GM19397 (cell line): ENCODE results near the gene NDRG3.
"Not testable (repeated sequence)": the region's sequence is repeated elsewhere in the genome, so short reads cannot be mapped to it uniquely, and the experiment has no call there.

ENCODE experiments used
- ATAC-seq: cut with Tn5 transposase; IDR thresholded peaks from one replicate; pipeline ENCODE4 v1.9.1; 2021; ENCODE audit warnings: mild to moderate bottlenecking, moderate library complexity; ENCODE audit not compliant: unreplicated experiment

Gene NDRG3

DNA sequence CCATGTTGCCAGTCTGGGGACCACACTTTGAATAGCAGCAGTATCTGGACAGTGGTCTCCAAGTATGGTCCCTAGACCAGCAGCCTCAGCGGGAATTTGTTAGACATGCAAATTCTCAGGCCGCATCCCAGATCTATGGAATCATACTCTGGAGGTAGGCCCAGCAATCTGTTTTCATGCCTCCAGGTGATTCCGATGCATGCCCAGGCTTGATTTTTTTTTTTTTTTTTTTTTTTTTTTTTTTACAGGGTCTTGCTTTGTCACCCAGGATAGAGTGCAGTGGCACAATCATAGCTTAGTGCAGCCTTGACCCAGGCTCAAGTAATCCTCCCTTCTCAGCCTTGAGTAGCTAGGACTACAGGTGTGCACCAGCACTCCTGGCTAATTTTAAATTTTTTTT lies 99.2 kb downstream of the NDRG3 start:
- ATAC-seq: no peak

DNA sequence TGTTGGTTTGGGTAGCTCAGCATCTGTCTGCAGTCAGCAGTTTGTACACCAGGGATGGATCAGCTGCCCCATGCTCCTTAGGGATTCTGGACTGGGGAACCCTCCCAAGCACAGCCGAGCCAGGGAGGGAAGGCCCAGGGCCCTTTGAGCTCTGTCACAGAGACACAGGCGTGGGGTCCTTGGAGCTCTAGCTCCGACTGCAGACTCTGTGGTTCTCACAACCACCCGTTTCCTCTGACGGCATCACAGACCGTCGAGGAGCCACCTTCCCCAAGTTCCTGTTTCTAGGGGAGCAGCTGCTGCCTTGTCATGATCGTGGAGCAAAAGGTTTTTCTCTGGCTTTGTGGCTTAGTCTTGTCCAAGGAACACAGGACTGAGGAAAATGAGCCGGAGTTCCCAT lies 99.9 kb downstream of the NDRG3 start, which contains the start of gene SLA2:
SLA2 (minus strand) TSS at position 199 of the 400 bp plus-strand sequence. CDS start 4,861 bp downstream, outside the sequence.
- ATAC-seq: no peak

DNA sequence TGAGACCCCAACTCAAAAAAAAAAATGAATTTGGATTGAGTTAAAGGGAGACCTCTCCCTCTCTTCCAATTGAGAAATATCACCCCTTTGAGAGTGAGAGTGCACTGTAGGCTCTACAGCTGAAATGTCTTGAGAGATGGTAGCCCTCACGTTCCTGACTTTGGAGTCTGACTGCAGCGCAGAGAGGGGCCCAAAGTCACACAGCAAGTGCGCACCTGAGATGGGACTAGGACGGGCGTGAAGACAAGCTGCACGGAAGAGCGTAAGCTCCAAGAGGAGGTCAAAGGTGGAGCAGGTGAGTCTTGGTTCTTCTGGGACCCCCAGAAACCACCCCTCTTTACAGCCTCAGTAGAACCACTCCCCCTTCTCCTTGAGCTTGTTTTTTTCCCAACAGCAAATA lies 100.5 kb downstream of the NDRG3 start:
- ATAC-seq: no peak

DNA sequence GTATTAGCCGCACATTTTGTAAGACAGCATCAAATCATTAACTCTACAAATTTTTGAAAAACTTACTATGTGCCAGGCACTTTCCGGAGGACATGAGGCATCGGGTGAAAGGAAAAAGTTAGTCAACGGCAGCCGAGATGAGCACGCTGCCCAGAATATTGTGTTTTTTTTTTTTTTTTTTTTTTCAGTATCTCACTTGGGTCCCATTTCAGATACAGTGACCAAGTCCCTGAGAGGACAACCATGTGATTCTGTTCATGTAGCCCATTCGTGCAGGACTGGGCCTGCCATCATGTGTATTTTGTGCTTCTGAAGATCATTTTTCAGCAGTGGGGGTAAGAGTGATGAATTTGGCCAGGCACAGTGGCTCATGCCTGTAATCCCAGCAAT lies 101.2 kb downstream of the NDRG3 start:
- no peak for ATAC-seq

DNA sequence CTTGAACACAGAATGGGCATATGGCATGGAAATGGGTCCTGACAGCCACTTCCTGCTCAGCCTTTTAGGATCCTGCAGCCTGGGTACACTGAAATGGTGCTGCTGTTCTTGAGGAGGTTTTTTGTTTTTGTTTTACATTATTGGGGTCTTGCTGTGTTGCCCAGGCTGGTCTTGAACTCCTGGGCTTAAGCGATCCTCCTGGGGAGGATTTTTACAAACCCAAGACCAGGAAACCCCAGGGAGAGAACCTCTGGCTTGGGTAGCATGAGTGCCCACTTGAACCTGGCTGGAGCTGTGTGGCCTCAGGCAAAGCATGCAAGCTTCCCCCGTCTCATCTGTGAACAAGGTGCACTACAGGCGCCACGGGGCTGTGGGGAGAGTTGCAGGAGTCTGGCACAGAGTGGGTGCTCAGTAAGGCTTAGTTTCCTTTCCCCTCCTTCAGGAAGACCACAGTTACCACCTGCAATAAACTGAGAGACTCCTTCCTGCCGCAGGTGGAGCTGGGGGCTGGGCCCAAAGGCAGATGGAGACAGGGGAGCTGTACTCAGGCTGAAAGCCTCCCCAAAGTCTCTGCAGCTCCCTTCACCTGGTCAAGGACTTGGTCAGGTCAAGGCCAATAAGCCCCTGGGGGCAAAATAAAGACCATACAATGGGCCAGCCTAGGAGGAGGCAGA lies 101.7 kb downstream of the NDRG3 start:
- no peak for ATAC-seq

DNA sequence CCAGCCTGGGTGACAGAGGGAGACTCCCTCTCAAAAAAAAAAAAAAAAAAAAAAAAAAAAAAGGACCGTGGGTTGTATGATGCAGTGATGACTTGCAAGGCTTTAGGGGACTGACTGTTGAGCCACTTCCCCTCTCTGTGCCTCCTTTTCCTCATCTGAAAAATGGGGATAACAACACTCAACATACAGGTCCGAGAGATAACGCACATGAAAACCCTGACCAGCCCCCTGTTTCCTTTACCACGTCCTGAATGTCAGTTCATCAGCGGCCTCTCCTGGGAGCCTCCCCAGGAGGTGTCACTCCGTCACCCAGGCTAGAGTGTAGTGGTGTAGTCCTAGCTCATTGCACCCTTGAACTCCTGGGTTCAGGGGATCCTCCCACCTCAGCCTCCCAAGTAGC lies 103.8 kb downstream of the NDRG3 start:
- ATAC-seq: no peak

DNA sequence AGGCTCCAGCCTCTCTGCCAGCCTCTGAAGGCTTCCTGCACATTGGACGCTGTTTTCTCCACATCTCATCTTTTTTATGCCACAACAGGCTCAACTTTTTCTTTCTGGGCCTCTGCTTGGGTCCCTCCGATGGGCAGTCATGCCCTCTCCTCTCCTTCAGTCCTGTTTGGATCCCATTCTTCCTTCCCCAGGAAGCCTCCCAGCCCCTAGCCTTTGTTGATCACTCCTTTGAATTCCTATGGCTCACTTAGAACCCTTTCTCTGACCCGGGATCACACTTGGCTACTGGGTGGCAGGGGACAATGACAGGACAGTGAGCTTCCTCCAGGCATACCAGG lies 104.4 kb downstream of the NDRG3 start:
- ATAC-seq: no peak

DNA sequence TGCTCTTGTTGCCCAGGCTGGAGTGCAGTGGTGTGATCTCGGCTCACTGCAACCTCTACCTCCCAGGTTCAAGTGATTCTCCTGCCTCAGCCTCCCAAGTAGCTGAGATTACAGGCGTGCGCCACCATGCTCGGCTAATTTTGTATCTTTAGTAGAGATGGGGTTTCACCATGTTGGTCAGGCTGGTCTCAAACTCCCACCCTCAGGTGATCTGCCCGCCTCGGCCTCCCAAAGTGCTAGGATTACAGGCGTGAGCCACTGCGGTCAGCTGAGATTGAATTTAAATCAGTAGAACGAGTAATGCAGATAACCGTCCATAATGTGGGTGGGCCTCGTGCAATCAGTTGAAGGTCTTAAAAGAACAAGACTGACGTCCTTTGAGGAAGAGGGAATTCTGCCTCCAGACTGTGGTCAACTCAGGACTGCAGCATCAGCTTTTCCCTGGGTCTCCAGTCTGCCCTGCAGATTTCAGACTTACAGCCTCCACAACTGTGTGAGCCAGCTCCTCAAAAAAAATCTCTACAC lies 107.0 kb downstream of the NDRG3 start:
- ATAC-seq: not testable (repeated sequence)

DNA sequence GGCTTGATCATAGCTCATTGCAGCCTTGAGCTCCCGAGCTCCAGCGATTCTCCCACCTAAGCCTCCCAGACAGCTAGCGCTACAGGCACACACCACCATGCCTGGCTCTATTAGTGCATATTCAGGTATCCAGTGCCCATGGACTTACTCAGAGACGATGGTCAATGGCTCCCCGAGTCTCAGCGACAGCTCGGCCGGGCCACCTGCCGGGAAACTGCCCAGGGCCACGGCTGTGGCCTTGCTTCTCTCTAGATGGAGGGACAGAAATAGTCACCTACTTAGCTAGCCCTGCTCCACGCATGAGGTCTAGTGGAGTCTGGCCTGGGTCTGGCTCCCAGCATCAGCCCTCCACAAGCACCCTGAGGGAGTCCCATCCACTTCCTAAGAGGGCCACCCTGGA lies 111.5 kb downstream of the NDRG3 start:
- ATAC-seq: no peak

DNA sequence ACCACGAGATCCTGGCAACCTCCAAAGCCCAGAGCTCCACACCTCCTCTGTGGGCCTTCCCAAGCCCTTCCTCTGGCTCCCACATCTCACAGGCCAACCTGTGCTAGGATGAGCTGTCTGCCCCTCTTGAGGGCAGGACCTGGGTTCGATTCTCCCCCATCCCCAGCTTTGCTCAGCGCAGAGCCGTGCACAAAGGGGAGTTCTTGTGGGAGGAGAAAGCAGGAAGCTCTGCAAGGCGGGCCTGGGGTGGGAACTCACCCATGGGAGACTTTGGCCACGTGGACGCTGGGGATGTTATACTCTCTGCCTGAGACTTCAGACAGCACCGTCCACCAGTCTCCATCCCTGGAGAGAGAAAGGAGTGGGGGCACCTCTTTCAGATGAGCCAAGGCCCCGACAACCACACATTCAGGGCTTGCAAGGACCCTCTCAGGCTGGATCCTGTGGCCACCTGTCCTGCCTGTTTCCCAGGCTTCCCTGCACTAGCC lies 112.6 kb downstream of the NDRG3 start:
- ATAC-seq: no peak

DNA sequence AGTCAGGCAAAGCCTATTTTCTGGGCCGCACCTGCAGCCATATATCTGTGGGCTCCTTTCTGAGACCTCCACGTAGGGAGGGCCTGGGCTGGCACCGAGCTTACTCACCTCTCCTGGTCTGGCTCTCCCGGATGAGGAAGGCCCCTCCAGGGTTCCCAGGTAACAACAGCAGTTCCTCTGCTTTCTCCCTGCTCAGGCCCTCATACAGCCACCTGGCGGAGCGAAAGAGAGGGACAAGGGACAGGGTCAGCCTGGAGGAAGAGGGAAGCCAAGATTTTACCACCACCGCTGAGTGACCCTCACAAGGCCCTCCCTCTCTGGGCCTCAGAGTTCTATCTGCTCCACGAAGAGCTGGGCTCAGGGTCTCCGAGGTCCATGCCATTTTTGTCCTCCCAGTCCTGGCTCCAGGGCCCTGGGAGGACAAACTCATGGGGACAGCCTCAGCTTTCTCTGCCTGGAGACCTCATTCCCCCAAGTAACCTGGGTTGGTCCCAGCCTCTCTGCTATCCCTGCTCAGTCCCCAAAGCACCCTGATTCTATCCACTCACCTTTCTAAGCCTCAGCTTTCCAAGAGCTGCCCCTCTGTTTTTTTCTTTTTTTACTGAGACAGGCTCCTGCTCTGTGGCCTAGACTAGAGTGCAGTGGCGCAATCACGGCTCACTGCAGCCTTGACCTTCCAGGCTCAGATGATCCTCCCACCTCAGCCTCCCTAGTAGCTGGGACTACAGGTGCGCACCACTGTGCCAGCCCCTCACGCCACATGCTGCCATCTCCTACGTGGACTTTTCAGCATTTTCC lies 113.2 kb downstream of the NDRG3 start:
- no peak for ATAC-seq

DNA sequence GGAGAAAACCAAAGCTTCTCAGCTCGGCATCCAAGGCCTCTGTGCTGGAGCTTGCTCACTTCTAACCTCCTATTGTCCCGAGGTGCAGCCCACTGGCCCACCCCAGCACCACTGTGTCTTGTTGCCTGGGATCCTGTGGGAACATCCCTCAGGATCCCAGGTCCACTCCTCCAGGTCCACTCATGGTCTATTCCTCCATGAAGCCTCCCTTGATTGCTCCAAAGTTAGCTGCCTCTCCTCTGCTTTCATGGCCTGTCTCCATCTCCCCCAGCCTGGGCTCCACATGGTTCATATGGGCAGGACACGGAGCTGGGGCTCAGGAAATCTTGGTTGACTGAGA lies 113.8 kb downstream of the NDRG3 start:
- ATAC-seq: no peak

DNA sequence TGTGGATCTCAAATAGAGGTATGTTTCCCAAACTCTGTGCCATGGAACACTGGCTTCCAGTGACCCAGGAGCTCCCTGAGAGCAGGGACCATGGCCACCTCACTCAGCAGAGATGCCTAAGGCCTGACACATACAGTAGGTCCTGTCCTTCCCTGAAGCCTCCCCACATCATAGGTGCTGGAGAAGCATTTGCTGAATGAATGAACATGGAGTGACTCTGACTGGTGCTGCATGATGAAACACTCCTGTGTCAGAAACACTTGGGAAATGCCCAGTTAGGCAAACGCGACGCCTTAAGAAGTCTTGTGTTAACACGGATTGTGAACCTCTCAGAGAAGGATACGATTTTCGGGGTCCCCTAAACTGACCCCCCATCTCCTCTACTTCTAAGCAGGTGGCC lies 114.2 kb downstream of the NDRG3 start:
- ATAC-seq: no peak

DNA sequence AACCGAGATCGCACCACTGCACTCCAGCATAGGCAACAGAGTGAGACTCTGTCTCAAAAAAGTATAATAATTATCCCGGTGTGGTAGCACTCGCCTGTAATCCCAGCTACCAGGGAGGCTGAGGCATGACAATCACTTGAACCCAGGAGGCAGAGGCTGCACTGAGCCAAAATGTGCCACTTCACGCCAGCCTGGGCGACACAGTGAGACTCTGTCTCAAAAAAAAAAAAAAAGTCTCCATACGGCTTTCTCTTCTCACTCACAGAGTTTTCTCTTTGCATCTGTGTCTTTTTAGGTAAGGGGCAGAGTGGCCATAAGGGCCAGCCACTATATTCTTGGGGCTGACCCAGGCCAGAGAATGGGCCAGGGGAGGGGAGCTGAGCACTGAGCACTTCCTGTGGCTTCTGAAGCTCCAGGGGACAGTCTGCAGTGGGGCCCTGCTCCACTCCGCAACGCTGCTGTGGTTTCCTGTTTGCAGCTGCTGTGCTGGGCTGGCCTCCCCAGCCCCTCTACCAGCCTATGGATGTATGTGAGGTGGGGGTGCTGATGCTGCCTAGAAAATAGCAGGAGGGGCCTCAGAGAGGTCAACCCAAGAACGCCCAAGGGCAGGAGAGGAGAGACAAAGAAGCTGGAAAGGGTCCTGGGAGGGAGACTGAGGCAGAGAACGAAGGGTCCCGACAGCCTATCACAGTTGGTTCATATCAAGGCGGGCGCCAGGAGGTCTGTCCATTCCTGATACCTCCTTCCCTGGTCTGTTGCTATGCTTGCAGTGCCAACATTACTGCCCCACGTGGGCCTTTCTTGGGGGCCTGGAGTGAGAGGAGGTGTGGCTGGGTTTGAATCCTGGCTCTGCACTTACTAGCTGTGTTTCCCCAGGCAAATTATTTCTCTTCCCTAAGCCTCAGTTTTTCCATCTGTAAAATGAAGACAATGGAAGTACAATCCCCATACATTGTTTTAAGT lies 115.9 kb downstream of the NDRG3 start:
- ATAC-seq: no peak

DNA sequence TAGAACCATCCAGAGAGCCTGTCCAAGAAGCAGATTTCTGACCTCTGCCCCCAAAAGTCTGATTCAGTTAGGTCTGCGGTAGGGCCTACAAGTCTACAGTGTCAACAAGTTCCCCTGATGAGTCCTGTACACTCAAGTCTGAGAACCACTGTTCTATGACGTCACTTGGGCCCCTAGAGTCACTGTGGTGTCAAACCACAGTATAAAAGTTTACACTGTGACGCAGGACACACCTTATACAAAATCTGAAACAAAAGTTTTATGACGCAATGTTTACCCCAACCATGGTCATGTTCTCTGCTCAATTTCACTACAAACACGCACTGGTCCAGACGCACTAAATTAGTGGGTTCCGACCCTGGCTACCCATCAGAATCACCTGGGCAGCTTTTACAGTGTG lies 117.8 kb downstream of the NDRG3 start:
- ATAC-seq: no peak

DNA sequence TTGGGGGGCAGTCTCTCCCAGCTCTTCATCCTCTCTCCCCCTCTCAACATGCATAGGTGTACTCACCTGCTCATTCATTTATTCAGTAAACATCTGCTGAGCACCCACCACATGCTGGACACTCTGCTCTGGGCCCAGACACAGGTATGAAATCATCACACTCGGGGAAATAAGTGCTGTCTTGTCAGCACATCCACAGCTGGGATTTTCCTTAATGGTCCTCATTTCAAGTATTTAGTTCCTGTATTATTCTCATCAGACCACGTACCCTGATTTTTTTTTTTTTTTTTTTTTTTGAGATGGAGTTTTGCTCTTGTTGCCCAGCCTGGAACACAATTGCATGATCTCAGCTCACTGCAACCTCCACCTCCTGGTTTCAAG lies 121.0 kb downstream of the NDRG3 start:
- ATAC-seq: no peak

DNA sequence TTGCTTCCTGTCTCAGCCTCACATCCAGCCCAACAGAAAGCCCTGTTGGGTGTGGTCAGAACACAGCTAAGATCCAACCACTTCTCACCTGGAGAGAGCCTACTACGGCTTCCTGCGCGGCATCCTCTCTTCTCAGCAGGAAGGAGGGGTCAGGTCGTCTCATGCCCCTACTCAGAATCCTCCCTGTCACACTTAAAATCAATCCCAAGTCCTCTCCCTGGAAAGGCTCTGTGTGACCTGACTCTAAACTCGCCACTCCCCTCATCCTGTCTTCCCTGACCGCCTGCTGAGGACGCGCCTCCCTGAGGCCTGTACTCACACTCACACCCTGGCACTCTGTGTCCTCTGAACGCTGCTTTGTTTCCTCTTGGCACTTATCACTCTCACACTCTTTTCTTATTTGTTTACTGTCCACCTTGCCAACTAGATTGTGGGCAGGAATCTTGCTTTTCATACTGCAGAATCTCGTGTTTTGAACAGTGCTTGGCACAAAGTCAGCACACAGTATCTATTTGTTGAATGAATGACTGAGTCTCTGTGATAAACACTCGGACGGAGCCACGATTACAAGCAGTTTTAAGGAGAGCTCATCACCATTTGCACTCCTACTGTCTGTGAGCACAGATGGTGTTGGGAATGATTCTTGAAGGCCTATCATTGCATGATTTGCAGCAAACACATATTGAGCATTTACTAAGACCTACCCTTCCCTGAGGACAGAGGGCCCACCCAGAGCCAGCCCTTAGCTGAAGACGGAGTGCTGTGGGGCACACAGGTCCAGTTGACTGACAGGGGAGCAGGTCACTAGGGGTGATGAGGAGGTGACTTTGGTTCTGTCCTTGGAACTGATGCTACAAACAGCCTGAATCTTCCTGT lies 121.6 kb downstream of the NDRG3 start:
- ATAC-seq: no peak

DNA sequence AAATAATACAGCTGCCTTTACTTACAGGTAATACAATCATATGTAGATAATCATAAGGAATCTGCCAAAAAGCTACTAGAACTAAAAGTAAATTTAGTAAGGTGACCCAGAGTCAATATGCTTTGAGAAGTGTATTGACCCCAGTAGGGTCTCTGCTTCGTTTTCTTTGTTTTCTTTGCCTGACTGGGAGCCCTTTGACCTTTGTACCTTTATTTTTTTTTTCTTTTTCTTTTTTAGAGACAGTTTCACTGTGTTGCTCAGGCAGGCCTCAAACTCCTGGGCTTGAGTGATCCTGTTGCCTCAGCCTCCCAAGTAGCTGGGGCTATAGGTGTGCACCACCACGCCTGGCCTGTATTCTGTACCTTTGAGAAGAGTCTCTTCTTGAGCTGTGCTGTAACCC lies 122.4 kb downstream of the NDRG3 start:
- no peak for ATAC-seq

DNA sequence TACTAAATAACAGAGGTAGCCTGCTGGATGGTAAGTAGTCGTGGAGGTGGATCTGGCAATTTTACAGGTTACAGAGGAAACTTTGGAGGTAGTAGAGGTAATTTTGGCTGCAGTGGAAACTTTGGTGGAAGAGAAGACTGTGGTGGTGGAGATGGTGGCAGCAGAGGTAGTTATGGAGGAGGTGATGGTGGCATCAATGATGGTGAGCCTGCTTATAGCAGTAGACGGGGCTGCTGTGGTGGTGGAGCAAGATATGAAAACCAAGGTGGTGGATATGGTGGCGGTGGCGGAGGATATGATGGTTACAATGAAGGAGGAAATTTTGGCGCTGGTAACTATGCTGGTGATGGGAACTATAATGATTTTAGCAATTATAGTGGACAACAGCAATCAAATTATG lies 125.0 kb downstream of the NDRG3 start:
- ATAC-seq: no peak
